Activated T-cell treated with anti-CD3 and anti-CD28 coated beads for 1 hour (primary cell): ENCODE measurements around the gene DMD.
"Not testable (repeated sequence)": the region's sequence is repeated elsewhere in the genome, so short reads cannot be mapped to it uniquely, and the experiment has no call there.

Experiments used
- DNase-seq: peaks from one replicate; pipeline ENCODE4 v3.0.0-alpha.2; 2020; ENCODE audit warnings: low read depth

Gene DMD

DNA sequence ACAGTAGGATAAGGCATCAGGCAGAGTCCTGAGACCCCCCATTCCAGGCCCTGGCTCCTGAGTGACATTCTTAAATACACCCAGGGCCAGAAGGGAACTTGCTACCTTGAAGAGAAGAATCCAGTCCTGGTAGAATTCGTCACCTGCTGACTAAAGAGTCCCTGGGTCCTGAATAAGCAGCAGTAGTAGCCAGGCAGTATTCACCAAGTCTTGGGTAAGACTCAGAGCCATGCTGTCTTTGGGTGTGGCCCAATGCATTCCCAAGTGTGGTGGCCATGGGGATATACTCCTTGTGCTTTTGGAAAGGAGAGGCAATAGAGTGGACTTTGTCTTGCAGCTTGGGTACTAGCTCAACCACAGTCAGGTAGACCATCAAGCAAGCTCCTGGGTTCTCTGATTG lies 359.1 kb downstream of the DMD start:
- DNase-seq, result no peak

- no peak for DNase-seq
Observed at GRCh38 chrX:32851556-32851955, 359.8 kb downstream of the DMD start.

DNA sequence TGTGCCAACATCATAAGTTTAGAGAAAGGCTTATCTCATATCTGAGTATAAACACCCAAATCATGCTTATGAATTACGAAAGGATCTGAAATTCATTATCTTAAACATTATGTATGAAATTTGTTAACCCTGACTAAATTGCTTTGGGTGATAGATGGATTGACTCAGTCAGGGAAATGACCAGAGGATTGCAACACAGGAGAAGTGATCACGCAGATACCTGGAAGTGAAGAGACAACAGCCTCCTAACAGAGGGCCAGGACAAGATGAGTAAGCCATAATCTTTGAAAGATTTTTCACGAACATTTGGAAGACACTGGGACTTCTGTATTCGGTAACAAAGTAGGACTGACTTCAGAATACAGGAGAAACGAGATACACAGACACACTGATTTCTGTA lies 363.4 kb downstream of the DMD start:
- no peak for DNase-seq

DNA sequence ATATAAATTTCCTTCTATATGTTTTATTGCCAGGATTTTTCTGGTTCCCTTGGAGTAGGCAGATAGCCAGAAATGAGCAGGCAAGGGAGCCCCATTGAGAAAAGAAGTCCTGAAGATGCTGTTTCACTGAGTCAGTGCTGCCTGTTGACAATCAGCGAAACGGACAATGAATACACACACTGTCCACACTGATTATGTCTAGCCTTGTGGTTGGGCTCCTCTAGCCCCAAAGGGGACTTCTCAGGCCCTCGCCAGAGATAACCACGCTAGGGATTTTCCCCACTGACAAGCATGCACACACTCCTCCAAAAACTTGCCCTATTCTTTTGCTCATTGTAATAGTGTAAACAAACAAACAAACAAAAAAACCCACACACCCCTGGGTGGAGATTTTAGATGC lies 369.3 kb downstream of the DMD start:
- no peak for DNase-seq

DNA sequence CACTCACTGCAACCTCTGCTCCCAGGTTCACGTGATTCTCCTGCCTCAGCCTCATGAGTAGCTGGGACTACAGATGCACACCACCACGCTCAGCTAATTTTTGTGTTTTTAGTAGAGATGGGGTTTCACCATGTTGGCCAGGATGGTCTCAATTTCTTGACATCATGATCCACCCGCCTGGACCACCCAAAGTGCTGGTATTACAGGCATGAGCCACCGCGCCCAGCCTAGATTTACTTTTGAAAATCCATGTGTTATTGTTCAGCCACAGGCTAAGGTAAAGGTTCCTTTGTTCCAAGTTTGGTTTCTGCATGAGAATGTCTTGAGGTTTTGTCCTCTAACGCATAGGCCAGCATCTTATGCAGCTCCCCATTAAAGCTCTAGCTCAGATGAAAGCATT lies 371.6 kb downstream of the DMD start:
- DNase-seq, result no peak

DNA sequence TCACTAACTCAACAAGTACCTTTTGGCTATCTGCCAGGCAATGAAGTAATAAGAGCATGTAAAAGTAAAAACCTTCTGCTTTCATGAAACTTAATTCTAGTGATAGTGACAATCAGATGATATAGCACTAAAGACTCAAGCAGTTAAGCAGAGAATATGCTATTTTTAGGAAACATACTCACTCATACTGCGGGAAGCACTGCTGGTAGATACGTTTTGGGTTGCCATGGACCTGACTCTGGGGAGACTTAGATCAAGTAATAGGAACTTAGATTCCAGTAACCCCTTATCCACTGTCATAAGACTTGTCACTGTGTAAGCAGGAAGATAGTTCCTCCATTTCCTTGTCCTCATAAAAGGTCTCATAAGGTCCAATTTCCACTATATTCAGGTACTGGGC lies 386.3 kb downstream of the DMD start:
- DNase-seq, result no peak

DNA sequence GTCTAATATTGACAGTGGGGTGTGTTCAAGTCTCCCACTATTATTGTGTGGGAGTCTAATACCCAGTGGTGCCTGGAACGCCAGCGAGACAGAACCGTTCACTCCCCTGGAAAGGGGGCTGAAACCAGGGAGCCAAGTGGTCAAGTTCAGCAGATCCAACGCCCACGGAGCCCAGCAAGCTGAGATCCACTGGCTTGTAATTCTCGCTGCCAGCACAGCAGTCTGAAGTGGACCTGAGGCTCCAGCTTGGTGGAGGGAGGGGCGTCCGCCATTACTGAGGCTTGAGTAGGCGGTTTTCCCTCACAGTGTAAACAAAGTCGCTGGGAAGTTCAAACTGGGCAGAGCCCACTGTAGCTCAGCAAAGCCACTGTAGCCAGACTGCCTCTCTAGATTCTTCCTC lies 407.3 kb downstream of the DMD start:
- no peak for DNase-seq

GRCh38 chrX:32798990-32799389 lies 412.4 kb downstream of the DMD start:
- no peak for DNase-seq

GRCh38 chrX:32788936-32789335 lies 422.4 kb downstream of the DMD start:
- no peak for DNase-seq

- no peak for DNase-seq
Observed at GRCh38 chrX:32780109-32780508, 431.2 kb downstream of the DMD start.

- no peak for DNase-seq
Observed at GRCh38 chrX:32778965-32779364, 432.4 kb downstream of the DMD start.

DNA sequence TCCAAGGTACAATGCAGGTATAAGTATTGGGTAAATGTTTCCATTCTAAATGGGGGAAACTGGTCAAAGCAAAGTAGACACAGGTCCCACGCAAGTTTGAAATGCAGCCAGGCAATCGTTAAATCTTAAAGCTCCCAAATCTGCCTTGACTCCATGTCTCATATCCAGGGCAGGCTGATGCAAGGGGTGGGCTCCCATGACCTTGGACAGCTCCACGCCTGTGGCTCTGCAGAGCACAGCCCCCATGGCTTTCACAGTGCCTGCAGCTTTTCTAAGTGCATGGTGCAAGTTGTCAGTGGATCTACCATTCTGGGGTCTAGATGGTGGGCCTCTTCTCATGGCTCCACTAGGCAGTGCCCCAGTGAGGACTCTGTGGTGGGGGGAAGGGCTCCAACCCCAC lies 436.4 kb downstream of the DMD start:
- no peak for DNase-seq

- no peak for DNase-seq
Observed at GRCh38 chrX:32749070-32749469, 462.3 kb downstream of the DMD start.

GRCh38 chrX:32745323-32745722 lies 466.0 kb downstream of the DMD start:
- no peak for DNase-seq

DNA sequence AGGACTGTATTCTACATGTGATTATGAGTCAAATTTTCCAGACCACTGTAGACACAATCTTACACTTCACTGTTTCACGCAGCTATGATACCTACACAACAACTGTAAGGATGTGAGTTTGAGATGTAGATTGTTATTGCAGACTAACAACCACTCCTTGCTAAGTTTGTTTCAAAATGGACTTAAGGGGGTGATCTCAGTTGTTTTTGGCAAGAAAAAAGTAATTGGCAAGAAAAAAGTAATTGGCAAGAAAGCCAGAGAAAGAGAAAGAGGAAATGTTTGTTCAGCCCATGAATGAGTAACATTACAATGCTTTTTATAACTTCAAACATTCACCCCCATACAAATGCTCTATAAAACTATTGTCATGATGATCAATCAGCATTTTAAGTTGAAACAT lies 466.4 kb downstream of the DMD start:
- DNase-seq, result no peak

- DNase-seq, result no peak
Observed at GRCh38 chrX:32741910-32742309, 469.4 kb downstream of the DMD start.

- DNase-seq, result no peak
Observed at GRCh38 chrX:32708542-32708941, 502.8 kb downstream of the DMD start.

DNA sequence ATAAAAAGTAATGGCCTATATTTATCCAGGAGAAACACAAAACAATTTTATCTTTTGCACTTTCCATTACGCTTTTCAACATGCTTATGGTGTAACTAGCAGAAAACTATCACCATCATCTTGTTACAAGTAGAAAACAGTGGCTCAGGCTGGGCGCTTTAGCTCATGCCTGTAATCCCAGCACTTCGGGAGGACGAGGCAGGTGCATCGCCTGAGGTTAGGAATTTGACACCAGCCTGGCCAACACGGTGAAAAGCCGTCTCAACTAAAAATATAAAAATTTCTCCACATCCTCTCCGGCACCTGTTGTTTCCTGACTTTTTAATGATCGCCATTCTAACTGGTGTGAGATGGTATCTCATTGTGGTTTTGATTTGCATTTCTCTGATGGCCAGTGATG lies 506.0 kb downstream of the DMD start:
- DNase-seq, result not testable (repeated sequence)

DNA sequence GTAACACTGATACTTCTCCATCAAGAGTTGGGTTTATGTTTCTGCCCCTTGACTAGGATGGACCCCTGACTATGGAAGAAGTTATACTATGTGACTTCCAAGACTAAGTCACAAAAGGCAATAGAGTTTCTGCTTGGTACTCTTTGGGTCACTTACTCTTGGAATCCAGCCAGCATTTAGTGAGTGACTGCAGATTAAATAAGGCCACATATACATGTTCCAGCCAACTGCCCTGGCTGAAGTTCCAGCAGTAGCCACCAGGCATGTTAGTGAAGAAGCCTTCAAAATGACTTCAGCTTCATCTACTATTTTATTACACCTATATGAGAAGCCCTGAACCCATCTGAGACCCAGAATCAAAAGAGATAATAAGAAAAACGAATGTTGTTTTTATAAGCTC lies 524.0 kb downstream of the DMD start:
- DNase-seq, result no peak

DNA sequence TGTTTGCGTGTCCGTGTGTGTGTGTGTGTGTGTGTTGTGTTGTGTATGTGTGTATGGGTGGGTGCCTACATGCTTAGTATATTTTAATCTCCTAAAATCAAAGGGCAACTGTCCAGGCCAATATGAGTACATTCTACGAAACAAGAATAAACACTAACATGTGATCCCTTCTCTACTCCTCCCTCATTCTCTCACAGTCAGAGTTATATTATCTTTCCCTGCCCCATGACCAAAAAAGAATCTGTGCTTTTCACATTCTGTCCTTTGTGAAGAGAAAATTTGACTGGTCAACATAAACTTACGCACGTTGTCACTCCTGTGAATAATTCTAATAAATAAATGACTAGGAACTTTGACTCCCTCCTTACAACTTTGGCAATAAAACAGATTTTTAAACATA lies 532.9 kb downstream of the DMD start:
- DNase-seq, result no peak

GRCh38 chrX:32673193-32673592 lies 538.2 kb downstream of the DMD start:
- DNase-seq, result no peak

- DNase-seq, result no peak
Observed at GRCh38 chrX:32662516-32662915, 548.8 kb downstream of the DMD start.

DNA sequence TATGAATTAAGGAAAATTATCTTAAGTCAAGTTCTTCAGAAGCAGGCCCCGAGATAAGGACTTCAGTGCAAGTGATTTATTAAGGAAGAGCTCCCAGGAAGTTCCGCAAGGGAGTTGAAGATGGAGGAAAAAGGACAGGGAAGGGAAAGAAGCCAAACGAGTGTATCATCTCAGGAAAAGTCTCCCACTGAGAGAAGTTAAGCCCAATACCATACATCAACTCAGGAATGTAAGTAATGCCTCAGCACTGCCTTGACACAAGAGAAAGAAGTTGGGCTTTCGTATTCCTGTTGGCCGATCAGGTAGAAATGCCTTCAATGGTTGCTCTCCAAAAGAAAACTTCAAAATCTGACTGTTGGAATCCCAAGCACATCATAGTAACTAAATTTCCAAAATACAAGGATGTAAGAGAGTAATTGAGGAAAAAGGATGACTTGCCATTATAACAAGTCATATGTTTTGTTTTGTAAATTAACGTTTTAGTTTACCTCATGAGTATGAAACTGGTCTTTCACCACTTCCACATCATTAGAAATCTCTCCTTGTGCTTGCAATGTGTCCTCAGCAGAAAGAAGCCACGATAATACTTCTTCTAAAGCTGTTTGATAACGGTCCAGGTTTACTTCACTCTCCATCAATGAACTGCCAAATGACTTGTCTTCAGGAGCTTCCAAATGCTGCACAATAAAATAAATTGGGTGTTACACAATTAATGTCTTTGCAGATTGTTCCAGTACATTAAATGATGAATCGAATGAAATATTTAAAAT lies 566.7 kb downstream of the DMD start:
- no peak for DNase-seq

GRCh38 chrX:32642283-32642682 lies 569.1 kb downstream of the DMD start:
- no peak for DNase-seq

- no peak for DNase-seq
Observed at GRCh38 chrX:32618154-32618553, 593.2 kb downstream of the DMD start.
